Measurements from ENCODE around the gene UBAC2.
A peak's percentile ranks its signal among the peaks of the same experiment; 100 is the strongest.

Gene UBAC2

DNA sequence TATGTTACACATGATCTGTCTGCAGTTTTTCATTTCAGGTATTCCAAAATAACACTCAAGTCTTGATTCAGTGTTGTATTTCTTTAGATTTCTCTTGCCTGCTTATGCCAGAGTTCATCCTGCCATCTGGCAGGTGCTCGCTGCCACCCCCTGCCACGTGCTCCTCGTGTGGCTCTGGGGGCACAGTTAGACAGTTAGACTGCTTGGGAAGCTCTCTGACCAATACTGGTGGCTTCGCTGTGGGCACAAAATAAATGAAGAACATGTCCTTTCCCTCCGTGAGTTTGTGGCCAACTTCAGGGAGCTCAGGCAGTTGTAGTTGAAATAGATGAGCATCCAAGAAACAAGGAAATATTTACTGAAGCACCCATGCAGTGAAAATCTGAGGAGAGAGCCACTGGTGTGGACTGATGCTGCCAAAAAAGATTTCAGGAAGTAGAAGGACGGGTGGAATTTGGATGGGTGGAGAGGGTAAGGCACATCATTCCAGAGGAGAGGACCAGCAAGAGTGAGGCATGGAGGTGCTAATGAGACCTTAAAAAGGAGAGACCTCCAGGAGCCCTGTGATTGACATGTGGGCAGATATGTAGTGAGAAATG, 144.1 kb downstream of the UBAC2 start:
- no peak for DNase-seq

GRCh38 chr13:99345345-99345744, 144.7 kb downstream of the UBAC2 start:
- DNase-seq, result no peak

DNA sequence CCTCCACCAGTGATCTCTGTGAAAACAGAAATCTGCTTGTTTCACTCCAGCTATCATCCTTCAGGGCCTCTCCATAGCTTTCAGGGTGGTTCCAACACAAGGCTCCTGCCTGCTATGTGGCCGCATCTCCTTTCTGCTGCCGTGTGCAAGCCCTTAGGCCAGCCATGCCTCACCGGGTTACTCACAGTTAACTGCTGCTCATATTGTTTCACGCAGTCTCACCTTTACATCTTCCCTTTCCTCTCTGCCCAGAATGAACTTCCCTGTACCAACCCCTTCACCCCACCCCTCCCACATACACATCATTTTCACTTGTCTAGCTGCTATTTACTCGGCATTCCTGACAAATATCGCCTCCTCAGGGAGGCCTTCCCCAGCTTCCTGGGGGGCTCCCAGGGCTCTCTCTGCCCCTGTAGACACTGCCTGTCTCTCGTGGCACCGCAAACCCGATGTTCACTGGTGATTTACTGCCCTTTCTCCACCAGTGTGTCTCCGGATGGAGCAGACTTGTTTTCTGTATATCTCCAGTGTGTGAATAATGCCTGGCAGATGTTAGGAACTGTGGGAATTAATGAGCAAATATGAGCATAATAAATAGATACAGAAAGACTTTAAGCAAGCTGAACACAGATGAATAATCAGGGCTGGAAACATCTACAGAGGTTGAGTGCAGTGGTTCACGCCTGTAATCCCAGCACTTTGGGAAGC, 145.8 kb downstream of the UBAC2 start:
- no peak for DNase-seq

- no peak for DNase-seq
These were observed 146.8 kb downstream of the UBAC2 start for GRCh38 chr13:99347335-99347878.

DNA sequence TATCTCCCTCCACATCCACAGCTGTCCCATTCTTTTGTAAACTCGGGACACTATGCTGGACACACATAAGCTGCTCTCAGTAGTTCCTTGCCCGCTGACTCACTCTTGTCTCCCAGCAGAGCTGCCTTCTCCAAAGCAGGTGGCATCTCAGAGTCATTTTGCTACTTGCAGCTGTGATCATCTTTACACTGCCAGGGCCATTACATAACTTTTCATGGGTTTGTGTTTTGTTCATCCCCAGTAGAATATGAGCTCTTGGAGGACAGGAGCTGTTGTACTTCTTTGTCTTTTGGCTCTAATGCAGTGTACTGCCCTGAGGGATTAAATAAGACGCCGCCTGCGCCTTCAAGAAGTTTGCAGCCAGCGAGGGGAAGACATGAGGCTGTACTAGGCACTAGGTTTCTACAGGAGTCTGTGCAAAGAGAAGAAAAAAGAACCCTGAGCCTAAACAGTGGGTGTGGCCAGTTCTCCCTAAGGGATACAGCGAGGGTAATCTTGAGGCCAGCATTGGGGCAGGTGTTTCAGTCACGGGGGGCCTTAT, 147.3 kb downstream of the UBAC2 start:
- no peak for DNase-seq

DNA sequence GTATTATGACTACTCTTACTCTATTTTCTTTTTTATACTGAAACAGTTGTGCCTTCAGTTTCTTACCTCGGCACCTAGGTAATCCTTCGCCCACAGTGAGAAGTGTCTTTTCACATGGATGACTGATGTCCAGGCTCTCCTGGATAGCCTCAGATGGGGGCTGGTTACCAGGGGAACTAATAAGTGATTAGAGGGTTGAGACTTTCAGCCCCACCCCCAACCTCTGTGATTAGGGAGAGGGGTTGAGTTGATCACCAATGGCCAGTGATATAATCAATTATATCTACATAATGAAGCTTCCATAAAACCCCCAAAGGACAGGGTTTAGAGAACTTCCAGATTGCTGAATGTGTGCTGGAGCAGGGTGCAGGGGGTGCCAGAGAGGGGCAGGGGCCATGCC, 149.5 kb downstream of the UBAC2 start:
- DNase-seq, result no peak

DNA sequence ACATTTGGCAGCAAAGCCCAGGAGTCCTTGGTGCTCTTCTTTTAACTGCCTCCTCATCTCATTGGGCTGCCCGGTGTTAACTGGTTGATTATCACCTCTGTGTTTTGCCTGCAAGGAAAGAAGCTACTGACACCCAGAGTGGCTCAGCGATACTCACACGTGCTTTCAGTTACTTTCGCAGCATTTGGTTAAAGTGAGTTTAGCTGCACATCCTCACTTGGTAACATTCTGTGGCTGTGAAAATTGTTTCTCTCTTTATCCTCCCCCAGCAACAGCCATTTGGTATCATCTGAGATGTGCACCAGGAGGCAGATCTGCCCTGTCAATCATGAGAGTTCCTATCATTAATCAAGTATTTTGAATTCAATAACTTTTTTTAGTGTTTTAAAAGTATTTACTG, 151.1 kb downstream of the UBAC2 start:
- DNase-seq, result peak; percentile 49

- DNase-seq, result peak; percentile 14
These were observed 151.9 kb downstream of the UBAC2 start for GRCh38 chr13:99352351-99353245.

- DNase-seq, result no peak
These were observed 152.6 kb downstream of the UBAC2 start for GRCh38 chr13:99353246-99353600.

- no peak for DNase-seq
These were observed 153.2 kb downstream of the UBAC2 start for GRCh38 chr13:99353836-99354235.

GRCh38 chr13:99354371-99354951, 153.8 kb downstream of the UBAC2 start:
- no peak for DNase-seq

- DNase-seq, result no peak
These were observed 154.8 kb downstream of the UBAC2 start for GRCh38 chr13:99355267-99356011.

DNA sequence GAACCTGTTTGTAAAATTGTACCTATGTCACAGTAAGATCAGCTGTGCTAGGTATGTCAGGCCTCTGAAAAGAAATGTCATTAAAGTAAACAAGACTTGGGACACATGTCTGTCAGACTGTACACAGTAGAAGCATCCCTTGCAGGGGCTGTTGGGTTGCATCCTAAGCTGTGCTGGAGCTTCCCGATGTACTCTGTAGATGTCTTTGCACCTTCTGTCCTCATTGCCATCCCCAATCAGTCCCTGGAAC, 155.3 kb downstream of the UBAC2 start:
- no peak for DNase-seq

- DNase-seq, result peak; percentile 78
These were observed 155.8 kb downstream of the UBAC2 start for GRCh38 chr13:99356262-99357091.

DNA sequence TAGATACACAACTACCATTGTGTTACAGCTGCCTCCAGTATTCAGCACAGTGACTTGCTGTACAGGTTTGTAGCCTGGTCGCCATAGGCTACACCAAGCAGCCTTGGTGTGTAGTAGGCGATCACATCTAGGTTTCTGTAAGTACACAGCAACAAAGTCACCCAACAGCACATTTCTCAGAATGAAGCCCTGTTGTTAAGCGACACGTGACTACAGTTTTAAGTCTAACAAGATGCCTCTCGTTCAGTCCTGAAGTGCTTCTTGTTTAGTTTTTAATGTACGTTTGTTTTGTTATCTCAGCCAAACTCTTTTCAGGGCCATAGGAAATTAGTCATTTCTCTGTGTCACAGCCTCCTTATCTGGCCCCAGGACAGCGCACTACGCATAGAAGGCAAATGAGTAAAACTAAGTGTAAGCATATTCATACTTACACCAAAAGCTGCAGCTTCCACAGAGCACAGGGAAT, 156.5 kb downstream of the UBAC2 start:
- peak; percentile 43 for DNase-seq

DNA sequence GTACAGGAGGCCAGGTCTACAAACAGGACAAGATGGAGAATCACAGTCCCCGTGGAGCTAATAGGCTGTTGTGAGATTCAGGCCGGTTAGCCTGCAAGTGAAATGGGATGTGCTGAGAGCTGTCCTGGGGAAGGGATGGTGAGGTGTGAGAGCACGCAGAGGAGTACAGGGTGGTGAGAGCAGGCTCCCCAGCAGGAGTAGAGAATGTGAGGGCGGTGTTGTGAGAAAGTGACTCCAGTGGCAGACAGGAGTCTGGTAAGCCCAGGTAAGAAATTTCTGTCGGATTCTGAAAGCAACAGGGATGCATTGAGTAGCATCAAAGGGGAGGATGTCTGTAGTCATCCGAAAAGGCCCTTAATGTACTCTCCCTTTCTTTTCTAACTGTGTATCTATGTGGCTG, 157.3 kb downstream of the UBAC2 start:
- DNase-seq, result no peak

DNA sequence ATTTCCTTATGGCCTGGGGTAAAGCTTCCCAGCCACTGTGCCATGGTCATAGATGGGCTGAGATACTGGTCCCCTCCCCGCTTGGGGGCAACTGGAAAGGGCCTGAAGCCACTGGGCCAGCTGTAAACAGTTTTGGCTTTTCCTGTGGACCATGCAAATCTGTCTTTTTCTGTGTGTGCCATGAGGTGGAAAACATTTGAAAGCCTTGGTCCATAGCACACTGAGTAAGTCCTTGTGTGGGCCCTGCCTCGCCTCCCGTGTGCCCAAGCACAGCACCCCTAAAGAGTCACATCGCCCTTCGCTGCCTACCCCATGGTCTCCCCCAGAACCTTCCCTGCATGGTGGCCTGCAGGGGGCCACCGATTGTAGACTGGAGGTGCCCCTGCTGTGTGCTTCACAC, 158.9 kb downstream of the UBAC2 start:
- DNase-seq, result no peak

DNA sequence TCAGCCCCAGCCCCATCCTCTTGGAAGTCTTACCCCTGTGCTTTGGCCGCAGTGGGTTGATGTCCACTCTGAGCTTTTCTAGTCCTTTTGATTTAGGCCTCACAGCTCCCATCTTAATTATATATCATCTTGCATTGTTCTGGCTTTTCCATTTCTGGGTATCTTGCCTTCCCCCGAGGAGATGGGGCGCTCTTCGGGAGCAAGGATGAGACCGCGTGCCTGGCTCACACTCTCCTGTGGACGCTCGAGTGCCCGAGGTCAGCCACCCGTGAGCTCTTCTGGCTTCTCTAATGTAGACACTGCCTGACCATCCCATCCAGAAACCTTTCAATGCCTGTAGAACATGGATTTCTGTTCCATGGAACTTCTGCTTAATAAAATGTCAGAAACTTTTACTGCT, 160.0 kb downstream of the UBAC2 start:
- no peak for DNase-seq

GRCh38 chr13:99361197-99361596, 160.5 kb downstream of the UBAC2 start:
- DNase-seq, result no peak

DNA sequence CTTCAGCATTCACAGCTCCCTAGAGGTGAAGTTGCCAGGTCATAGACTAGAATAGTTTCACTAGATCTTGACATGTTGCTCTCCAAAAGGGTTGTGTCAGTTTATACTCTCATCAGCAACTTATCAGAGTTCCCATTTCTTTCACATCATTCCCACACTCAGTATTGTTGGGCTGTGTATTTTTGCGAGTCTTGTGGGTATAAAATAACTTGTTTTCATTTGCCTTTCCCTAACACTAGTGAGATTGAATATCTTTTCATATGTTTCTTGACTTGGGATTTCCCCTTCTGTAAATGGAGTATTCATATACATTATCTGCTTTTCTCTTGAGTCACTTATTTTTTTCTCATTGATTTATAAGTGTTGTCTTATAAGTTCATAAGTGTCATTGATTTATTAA, 161.7 kb downstream of the UBAC2 start:
- no peak for DNase-seq

GRCh38 chr13:99363391-99363790, 162.7 kb downstream of the UBAC2 start:
- DNase-seq, result no peak

DNA sequence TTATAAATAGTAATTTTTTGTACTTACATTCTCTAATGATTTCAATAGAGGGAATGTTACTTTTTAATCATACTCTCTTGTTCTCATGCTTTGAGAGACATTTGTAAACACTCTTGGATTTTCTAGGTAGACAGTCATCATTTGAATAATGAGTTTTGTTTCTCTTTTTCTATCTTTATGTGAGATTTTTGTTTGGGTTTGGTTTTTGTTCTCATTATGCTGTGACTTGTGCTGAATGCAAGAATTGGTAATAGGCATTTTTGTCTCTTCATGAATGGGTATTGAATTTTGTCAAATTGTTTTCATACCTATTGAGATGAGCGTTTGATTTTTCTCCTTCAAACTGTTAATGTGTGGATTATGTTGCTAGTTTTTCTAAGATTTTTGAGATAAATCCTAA, 163.3 kb downstream of the UBAC2 start:
- DNase-seq, result no peak
